Astrocyte (in vitro differentiated cells and primary cell): ENCODE data around the gene CPOX. TPM values are rescaled to one million over a fixed set of nuclear protein-coding genes. Genes with fewer than 3 reads are reported as not detected.

Experiments used
- DNase-seq: peaks from one replicate; pipeline ENCODE4 v3.0.0-alpha.2; 2010; ENCODE audit warnings: low read depth
- FAIRE-seq: peaks from 2 replicates; lab custom pipeline; 2011; peaks lifted over from hg19 to GRCh38; lab: Jason Lieb, UNC
- H2AFZ ChIP-seq: 2 replicates; pipeline ENCODE4 v1.6.0; 2012; ENCODE audit warnings: low read depth, low read length, inconsistent platforms
- H3K27ac ChIP-seq: 2 replicates; pipeline ENCODE4 v1.5.1; 2011; ENCODE audit warnings: low read depth, low read length, inconsistent platforms
- H3K27me3 ChIP-seq: 2 replicates; pipeline ENCODE4 v1.6.0; 2011; ENCODE audit warnings: low read length, inconsistent platforms; ENCODE audit not compliant: insufficient read depth
- H3K36me3 ChIP-seq: 2 replicates; pipeline ENCODE4 v1.5.1; 2011; ENCODE audit warnings: low read length, inconsistent platforms; ENCODE audit not compliant: insufficient read depth
- H3K4me1 ChIP-seq: 2 replicates; pipeline ENCODE4 v1.5.1; 2011; ENCODE audit warnings: low read length, inconsistent platforms; ENCODE audit not compliant: insufficient read depth
- H3K4me2 ChIP-seq: 2 replicates; pipeline ENCODE4 v1.6.0; 2012; ENCODE audit warnings: low read length, inconsistent platforms
- H3K4me3 ChIP-seq: 2 replicates; pipeline ENCODE4 v1.5.1; 2011; ENCODE audit warnings: low read depth, mild to moderate bottlenecking, low read length, inconsistent platforms; ENCODE audit not compliant: insufficient read depth
- H3K79me2 ChIP-seq: 2 replicates; pipeline ENCODE4 v1.6.0; 2012; ENCODE audit warnings: mild to moderate bottlenecking, low read length, inconsistent platforms; ENCODE audit not compliant: insufficient read depth
- H3K9ac ChIP-seq: 2 replicates; pipeline ENCODE4 v1.6.0; 2012; ENCODE audit warnings: mild to moderate bottlenecking, low read length, inconsistent platforms
- H3K9me3 ChIP-seq: 2 replicates; pipeline ENCODE4 v1.5.1; 2012; ENCODE audit warnings: low read depth, mild to moderate bottlenecking, low read length, inconsistent platforms; ENCODE audit not compliant: insufficient read depth
- H4K20me1 ChIP-seq: 2 replicates; pipeline ENCODE4 v1.6.0; 2012; ENCODE audit warnings: low read length, inconsistent platforms; ENCODE audit not compliant: insufficient read depth
- H3K27ac Mint-ChIP-seq: one replicate; pipeline ENCODE4 v1.8.0; 2021; ENCODE audit warnings: mild to moderate bottlenecking, mixed read lengths; ENCODE audit not compliant: unreplicated experiment
- H3K27me3 Mint-ChIP-seq: one replicate; pipeline ENCODE4 v1.8.0; 2021; ENCODE audit warnings: low read depth, mixed read lengths; ENCODE audit not compliant: unreplicated experiment
- H3K36me3 Mint-ChIP-seq: one replicate; pipeline ENCODE4 v1.8.0; 2021; ENCODE audit warnings: low read depth, mixed read lengths; ENCODE audit not compliant: unreplicated experiment
- H3K4me1 Mint-ChIP-seq: one replicate; pipeline ENCODE4 v1.8.0; 2021; ENCODE audit warnings: low read depth, mixed read lengths; ENCODE audit not compliant: unreplicated experiment
- H3K4me3 Mint-ChIP-seq: one replicate; pipeline ENCODE4 v1.8.0; 2021; ENCODE audit warnings: mild to moderate bottlenecking, moderate library complexity, mixed read lengths; ENCODE audit not compliant: unreplicated experiment
- H3K9me3 Mint-ChIP-seq: one replicate; pipeline ENCODE4 v1.8.0; 2021; ENCODE audit warnings: mild to moderate bottlenecking, mixed read lengths; ENCODE audit not compliant: unreplicated experiment
- CTCF ChIP-seq: IDR thresholded peaks from 2 replicates; pipeline ENCODE4 v1.5.1; 2011; ENCODE audit warnings: low read depth, mild to moderate bottlenecking, inconsistent platforms, low read length, moderate library complexity; ENCODE audit not compliant: insufficient read depth
- EZH2 ChIP-seq: IDR thresholded peaks from 2 replicates; pipeline ENCODE4 v1.6.1; 2012; ENCODE audit warnings: mild to moderate bottlenecking, low read length, inconsistent platforms; ENCODE audit not compliant: insufficient read depth
- total RNA-seq: library from RNA; stranded (reverse); gene quantifications from 2 replicates; pipeline ENCODE4 v1.2.1, GENCODE V29; 2021

The CPOX gene
- total RNA-seq, 1 donor from 2014 or later, result 23.7 TPM

- DNase-seq, result peak; percentile 86
These were observed 16.1 kb downstream of the CPOX start for GRCh38 chr3:98577178-98577895.

GRCh38 chr3:98574132-98574531, 19.3 kb downstream of the CPOX start:
- peaks cover 2% of the 10 kb centered on the region for H3K9me3 Mint-ChIP-seq
- DNase-seq (no peak), FAIRE-seq (no peak)
- no peaks in the 10 kb centered on the region for H3K27me3 Mint-ChIP-seq
- Histone ChIP-seq H3K4me3 (no peak overlapping the region), H3K4me1 (peaks cover 14% of the 10 kb centered on the region), H3K36me3 (no peaks in the 10 kb centered on the region), H3K9me3 (no peaks in the 10 kb centered on the region), H3K27me3 (no peaks in the 10 kb centered on the region), H4K20me1 (no peaks in the 10 kb centered on the region), H3K27ac (no peak overlapping the region), H3K4me2 (no peak overlapping the region), H3K9ac (no peak overlapping the region), H3K79me2 (no peaks in the 10 kb centered on the region), H2AFZ (no peak overlapping the region)
- no peak overlapping the region for H3K27ac Mint-ChIP-seq
- H3K4me1 Mint-ChIP-seq, result peaks cover 25% of the 10 kb centered on the region
- no peak for TF ChIP-seq CTCF
- TF ChIP-seq EZH2, result no peak
- peaks cover 2% of the 10 kb centered on the region for H3K36me3 Mint-ChIP-seq
- no peak overlapping the region for H3K4me3 Mint-ChIP-seq

More at GRCh38 chr3:98577178-98577895, 16.1 kb downstream of the CPOX start:
- Histone ChIP-seq H3K9me3 (no peaks in the 10 kb centered on the region), H3K4me2 (peak overlapping the region; percentile 24), H3K4me3 (no peak overlapping the region), H3K4me1 (peaks cover 14% of the 10 kb centered on the region), H3K9ac (no peak overlapping the region), H3K36me3 (peaks cover 7% of the 10 kb centered on the region), H3K27ac (no peak overlapping the region), H4K20me1 (no peaks in the 10 kb centered on the region), H3K27me3 (no peaks in the 10 kb centered on the region), H3K79me2 (no peaks in the 10 kb centered on the region), H2AFZ (no peak overlapping the region)
- peak; percentile 85 for FAIRE-seq
- TF ChIP-seq CTCF, result no peak
- Mint-ChIP-seq H3K27ac (peak overlapping the region; percentile 30), H3K4me3 (peak overlapping the region; percentile 0), H3K36me3 (peaks cover 4% of the 10 kb centered on the region), H3K9me3 (no peaks in the 10 kb centered on the region), H3K4me1 (peaks cover 25% of the 10 kb centered on the region), H3K27me3 (no peaks in the 10 kb centered on the region)

GRCh38 chr3:98573181-98573728, 20.2 kb downstream of the CPOX start:
- FAIRE-seq, result no peak
- no peak overlapping the region for H3K4me3 ChIP-seq

More at GRCh38 chr3:98573181-98573728, 20.2 kb downstream of the CPOX start:
- Mint-ChIP-seq H3K9me3 (peaks cover 4% of the 10 kb centered on the region), H3K27ac (no peak overlapping the region), H3K4me1 (peaks cover 22% of the 10 kb centered on the region), H3K36me3 (peaks cover 2% of the 10 kb centered on the region), H3K4me3 (no peak overlapping the region), H3K27me3 (no peaks in the 10 kb centered on the region)
- Histone ChIP-seq H4K20me1 (no peaks in the 10 kb centered on the region), H2AFZ (no peak overlapping the region), H3K79me2 (no peaks in the 10 kb centered on the region), H3K27ac (no peak overlapping the region), H3K4me2 (peak overlapping the region; percentile 50), H3K27me3 (no peaks in the 10 kb centered on the region), H3K4me1 (peaks cover 14% of the 10 kb centered on the region), H3K36me3 (no peaks in the 10 kb centered on the region), H3K9ac (no peak overlapping the region), H3K9me3 (no peaks in the 10 kb centered on the region)
- no peak for DNase-seq
- TF ChIP-seq CTCF, result peak; percentile 43
- no peak for TF ChIP-seq EZH2
